H7 (cell line): ENCODE results near the gene SERPINB7. TPM values are rescaled to one million over a fixed set of nuclear protein-coding genes. Genes with fewer than 3 reads are reported as not detected.
A peak's percentile ranks its signal among the peaks of the same experiment; 100 is the strongest.

Experiments used
- DNase-seq: peaks from one replicate; pipeline ENCODE4 v3.0.0; 2012
- H3K27me3 ChIP-seq: 2 replicates; pipeline ENCODE4 v1.6.0; 2011; ENCODE audit warnings: mild to moderate bottlenecking, low read length; ENCODE audit not compliant: control insufficient read depth, insufficient read depth
- H3K36me3 ChIP-seq: replicated peaks from 2 replicates; pipeline ENCODE4 v1.5.1; 2011; ENCODE audit warnings: low read length; ENCODE audit not compliant: control insufficient read depth, insufficient read depth
- H3K4me3 ChIP-seq: 2 replicates; pipeline ENCODE4 v1.5.1; 2011; ENCODE audit warnings: low read depth, mild to moderate bottlenecking, control low read depth, low read length, moderate library complexity; ENCODE audit not compliant: insufficient read depth
- total RNA-seq: library from RNA; depleted of rRNA; stranded (reverse); fragments of >200 nt; shearing (Covaris generic); gene quantifications from 2 replicates; pipeline ENCODE4 v1.2.3, GENCODE V29; 2014

SERPINB7 gene
- total RNA-seq, 1 experiment from 2014 or later = not detected

DNA sequence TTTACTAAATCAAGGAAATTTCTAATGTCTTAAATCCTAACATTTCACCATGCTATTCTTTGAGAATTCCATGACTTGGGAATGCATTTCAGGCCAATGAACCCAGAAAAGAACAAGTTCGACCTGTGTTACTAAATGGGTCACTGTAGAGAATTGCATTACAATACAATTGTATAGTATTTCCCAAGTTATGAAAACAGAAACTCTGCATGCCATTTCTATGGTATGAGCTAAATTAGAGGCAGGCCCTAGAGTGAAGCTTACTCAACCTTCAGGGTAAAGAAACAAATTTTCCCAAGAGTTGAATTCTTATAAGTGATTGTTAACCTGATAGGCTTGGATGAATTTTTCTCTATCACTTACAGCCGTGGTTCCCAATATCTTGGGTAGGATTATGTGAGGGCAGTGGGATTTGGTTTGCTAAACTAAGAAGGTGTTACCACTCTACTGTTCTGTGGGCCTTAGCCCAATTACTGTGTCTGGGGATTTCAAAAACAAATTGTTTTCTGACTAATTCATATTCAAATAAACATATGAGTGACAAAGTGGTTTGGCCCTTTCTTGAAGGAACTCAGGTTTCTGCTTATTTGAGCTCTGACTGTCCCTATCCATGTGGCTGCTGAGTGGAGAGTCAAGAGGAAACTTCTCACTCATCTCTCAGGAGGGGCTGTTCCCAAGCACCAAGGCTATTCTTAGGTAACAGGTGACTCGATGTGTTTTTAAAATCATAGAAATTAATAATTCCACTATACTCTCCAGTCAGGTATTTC is 11.2 kb upstream of the SERPINB7 start:
- H3K36me3 ChIP-seq = no peaks in the 10 kb centered on the region
- H3K27me3 ChIP-seq = no peaks in the 10 kb centered on the region
- H3K4me3 ChIP-seq = no peak overlapping the region
- no peak for DNase-seq

GRCh38 chr18:63765837-63766236 is 9.4 kb upstream of the SERPINB7 start:
- H3K36me3 ChIP-seq = no peaks in the 10 kb centered on the region
- H3K27me3 ChIP-seq = no peaks in the 10 kb centered on the region
- no peak overlapping the region for H3K4me3 ChIP-seq
- DNase-seq = no peak

GRCh38 chr18:63773551-63773950 is 1.7 kb upstream of the SERPINB7 start:
- Histone ChIP-seq H3K4me3 (no peak overlapping the region), H3K36me3 (no peaks in the 10 kb centered on the region), H3K27me3 (no peaks in the 10 kb centered on the region)
- no peak for DNase-seq

GRCh38 chr18:63774511-63774910 is 707 bp upstream of the SERPINB7 start:
- H3K4me3 ChIP-seq = no peak overlapping the region
- H3K27me3 ChIP-seq = no peaks in the 10 kb centered on the region
- no peak for DNase-seq
- no peaks in the 10 kb centered on the region for H3K36me3 ChIP-seq

GRCh38 chr18:63779386-63779785 is 4.2 kb downstream of the SERPINB7 start:
- DNase-seq = no peak
- no peaks in the 10 kb centered on the region for H3K36me3 ChIP-seq
- no peak overlapping the region for H3K4me3 ChIP-seq
- H3K27me3 ChIP-seq = no peaks in the 10 kb centered on the region

GRCh38 chr18:63783394-63783793 is 8.2 kb downstream of the SERPINB7 start:
- peak; percentile 23 for DNase-seq
- H3K27me3 ChIP-seq = no peaks in the 10 kb centered on the region
- H3K36me3 ChIP-seq = no peaks in the 10 kb centered on the region
- no peak overlapping the region for H3K4me3 ChIP-seq

- Histone ChIP-seq H3K36me3 (no peaks in the 10 kb centered on the region), H3K4me3 (no peak overlapping the region), H3K27me3 (no peaks in the 10 kb centered on the region)
- no peak for DNase-seq
Measured at GRCh38 chr18:63784787-63785452, 9.7 kb downstream of the SERPINB7 start.

GRCh38 chr18:63787673-63788072 is 12.5 kb downstream of the SERPINB7 start:
- H3K36me3 ChIP-seq = no peaks in the 10 kb centered on the region
- no peak overlapping the region for H3K4me3 ChIP-seq
- no peak for DNase-seq
- no peaks in the 10 kb centered on the region for H3K27me3 ChIP-seq

DNA sequence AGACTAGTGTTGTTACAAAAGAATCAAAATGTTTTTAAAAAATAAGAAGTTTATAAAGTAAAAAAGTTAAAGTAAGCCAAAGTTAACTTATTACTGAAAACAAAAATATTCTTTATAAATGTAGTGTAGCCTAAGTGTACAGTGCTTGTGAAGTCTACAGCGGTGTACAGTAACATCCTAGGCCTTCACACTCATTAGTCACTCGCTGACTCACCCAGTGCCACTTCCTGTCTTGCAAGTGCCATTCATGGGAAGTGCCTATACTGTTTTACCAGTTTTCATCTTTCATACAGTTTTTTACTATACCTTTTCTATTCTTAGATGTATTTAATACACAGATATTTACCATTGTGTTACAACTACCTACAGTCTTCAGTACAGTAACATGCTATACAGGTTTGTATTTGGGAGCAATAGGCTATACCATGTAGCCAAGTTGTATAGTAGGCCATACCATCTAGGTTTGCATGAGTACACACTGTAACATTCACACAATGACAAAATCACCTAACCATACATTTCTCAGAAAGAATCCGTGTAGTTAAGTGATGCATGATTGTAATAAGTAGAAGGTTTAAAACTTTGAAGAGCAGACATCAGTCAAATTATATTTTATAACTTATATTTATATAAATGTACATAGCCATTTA is 13.4 kb downstream of the SERPINB7 start:
- H3K36me3 ChIP-seq = no peaks in the 10 kb centered on the region
- DNase-seq = no peak
- H3K4me3 ChIP-seq = no peak overlapping the region
- H3K27me3 ChIP-seq = no peaks in the 10 kb centered on the region

- no peaks in the 10 kb centered on the region for H3K36me3 ChIP-seq
- no peak for DNase-seq
- no peaks in the 10 kb centered on the region for H3K27me3 ChIP-seq
- no peak overlapping the region for H3K4me3 ChIP-seq
Measured at GRCh38 chr18:63789327-63789726, 14.1 kb downstream of the SERPINB7 start.

DNA sequence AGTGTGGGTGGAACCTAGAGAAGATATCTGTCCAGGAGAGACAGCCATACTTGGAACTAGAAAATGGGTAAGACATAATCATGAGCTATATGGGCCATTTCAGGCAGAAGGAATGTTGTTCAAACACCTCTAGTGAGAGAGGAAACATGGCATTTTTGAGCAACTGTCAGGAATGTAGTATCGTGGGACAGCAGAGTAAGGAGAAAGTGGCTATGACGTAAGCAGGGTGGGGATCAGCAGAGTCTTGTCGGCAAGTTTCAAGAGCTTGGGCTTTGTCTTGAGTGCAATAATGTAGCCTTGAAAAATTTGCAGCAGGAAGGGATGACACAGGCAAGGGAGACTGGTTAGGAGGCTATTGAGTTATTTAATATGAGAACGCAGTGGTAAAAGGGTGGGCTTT is 20.4 kb downstream of the SERPINB7 start:
- no peaks in the 10 kb centered on the region for H3K27me3 ChIP-seq
- H3K36me3 ChIP-seq = no peaks in the 10 kb centered on the region
- no peak overlapping the region for H3K4me3 ChIP-seq
- no peak for DNase-seq

GRCh38 chr18:63799189-63799588 is 24.0 kb downstream of the SERPINB7 start:
- H3K36me3 ChIP-seq = no peaks in the 10 kb centered on the region
- H3K4me3 ChIP-seq = no peak overlapping the region
- H3K27me3 ChIP-seq = no peaks in the 10 kb centered on the region
- DNase-seq = no peak

GRCh38 chr18:63801343-63801742 is 26.1 kb downstream of the SERPINB7 start:
- Histone ChIP-seq H3K4me3 (no peak overlapping the region), H3K27me3 (no peaks in the 10 kb centered on the region), H3K36me3 (no peaks in the 10 kb centered on the region)
- DNase-seq = no peak

GRCh38 chr18:63808125-63808524 is 32.9 kb downstream of the SERPINB7 start:
- no peaks in the 10 kb centered on the region for H3K27me3 ChIP-seq
- no peaks in the 10 kb centered on the region for H3K36me3 ChIP-seq
- DNase-seq = no peak
- H3K4me3 ChIP-seq = no peak overlapping the region

DNA sequence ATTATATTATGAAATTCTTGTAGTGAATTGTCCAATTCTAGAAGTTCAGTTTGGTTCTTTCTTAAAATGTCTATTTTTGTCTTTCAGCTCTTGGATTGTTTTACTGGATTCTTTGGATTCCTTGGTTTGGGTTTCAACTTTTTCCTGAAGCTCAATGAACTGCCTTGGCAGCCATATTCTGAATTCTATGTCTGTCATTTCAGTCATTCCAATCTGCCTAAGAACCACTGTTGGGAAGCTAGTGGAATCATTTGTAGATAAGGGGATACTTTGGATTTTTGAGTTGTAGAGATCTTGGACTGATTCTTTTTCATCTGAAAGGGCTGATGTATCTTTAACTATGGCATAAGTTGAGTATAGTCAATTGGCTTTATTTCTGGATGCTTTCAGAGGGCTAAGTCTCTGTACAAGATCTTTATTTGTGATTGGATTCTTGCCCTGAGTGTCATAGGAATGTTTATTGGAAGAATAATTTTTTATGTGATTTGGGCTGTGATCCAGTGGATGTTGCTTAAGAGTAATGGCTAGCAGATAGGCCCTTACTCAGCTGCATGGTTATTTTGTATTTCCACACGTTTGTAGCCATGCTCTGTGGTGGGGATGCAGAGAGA is 42.3 kb downstream of the SERPINB7 start:
- Histone ChIP-seq H3K36me3 (no peaks in the 10 kb centered on the region), H3K4me3 (no peak overlapping the region), H3K27me3 (no peaks in the 10 kb centered on the region)
- no peak for DNase-seq
